GM12878 (cell line): ENCODE data around the gene OR5C1. TPM values are rescaled to one million over a fixed set of nuclear protein-coding genes. Genes with fewer than 3 reads are reported as not detected.
A peak's percentile ranks its signal among the peaks of the same experiment; 100 is the strongest.

ENCODE experiments used
- ATAC-seq: fragments of 200-7000 bp; cut with Tn5 transposase; 3 replicates; pipeline ENCODE4 v1.9.1; 2020; ENCODE audit warnings: mild to moderate bottlenecking, moderate library complexity
- BruUV-seq: library from RNA; stranded (reverse); fragments of 400-500 nt; replicated peaks from 2 replicates; lab custom pipeline; 2021; lab: Mats Ljungman, UMichigan
- CTCF ChIA-PET: fragments of 300-600 bp; sonication (Branson Sonifier 250); formaldehyde crosslinking; extraction: SDS; loops from one replicate; lab custom pipeline; 2021; ENCODE audit warnings: inconsistent platforms; lab: Yijun Ruan, JAX
- POLR2A ChIA-PET: fragments of 350-600 bp; formaldehyde crosslinking; extraction: SDS; loops from one replicate; lab custom pipeline; 2021; ENCODE audit warnings: inconsistent platforms; lab: Charles Lee
- RAD21 ChIA-PET: fragments of 300-600 bp; sonication (Branson Sonifier 250); formaldehyde crosslinking; loops from one replicate; lab custom pipeline; 2023; ENCODE audit warnings: antibody characterized with exemption; ENCODE audit not compliant: unreplicated experiment; lab: Charles Lee
- SMC1A ChIA-PET: fragments of 300-600 bp; sonication (Branson Sonifier 250); formaldehyde crosslinking; loops from one replicate; lab custom pipeline; 2023; ENCODE audit not compliant: unreplicated experiment, uncharacterized antibody; lab: Charles Lee
- DNase-seq: peaks from one replicate; pipeline ENCODE4 v3.0.0-alpha.2; 2011; ENCODE audit warnings: low read depth, low spot score
- FAIRE-seq: peaks from 3 replicates; lab custom pipeline; 2011; peaks lifted over from hg19 to GRCh38; lab: Jason Lieb, UNC
- H2AFZ ChIP-seq: 2 replicates; pipeline ENCODE4 v1.6.0; 2011; ENCODE audit warnings: low read depth, low read length, control low read depth; ENCODE audit not compliant: control insufficient read depth
- H3K27ac ChIP-seq: 2 replicates; pipeline ENCODE4 v1.5.1; 2011; ENCODE audit warnings: control low read depth; ENCODE audit not compliant: control insufficient read depth, insufficient read depth
- H3K27me3 ChIP-seq, 2 experiments: replicated peaks in 1 of 2; 2 replicates each; pipeline versions ENCODE4 v1.6.0 to v1.6.1; 2011; ENCODE audit warnings: low read length in 1 of 2; ENCODE audit not compliant: control insufficient read depth in 2 of 2, insufficient read depth in 2 of 2
- H3K36me3 ChIP-seq, 2 experiments: 2 replicates each; pipeline ENCODE4 v1.5.1; 2011; ENCODE audit warnings: low read length in 1 of 2; ENCODE audit not compliant: control insufficient read depth in 2 of 2, insufficient read depth in 2 of 2
- H3K4me1 ChIP-seq: 2 replicates; pipeline ENCODE4 v1.6.1; 2011; ENCODE audit warnings: mild to moderate bottlenecking, low read length, moderate library complexity, mixed read lengths; ENCODE audit not compliant: control insufficient read depth, insufficient read depth
- H3K4me2 ChIP-seq: 2 replicates; pipeline ENCODE4 v1.6.0; 2011; ENCODE audit warnings: control low read depth; ENCODE audit not compliant: control insufficient read depth, insufficient read depth
- H3K4me3 ChIP-seq: fragments of 200-600 bp; sonication (generic); 2 replicates; pipeline ENCODE4 v1.5.1; 2016
- H3K79me2 ChIP-seq: 2 replicates; pipeline ENCODE4 v1.6.0; 2011; ENCODE audit warnings: low read length; ENCODE audit not compliant: control insufficient read depth, insufficient read depth
- H3K9ac ChIP-seq: 2 replicates; pipeline ENCODE4 v1.8.0; 2011; ENCODE audit warnings: low read length, control low read depth, mixed read lengths; ENCODE audit not compliant: control insufficient read depth, insufficient read depth
- H3K9me3 ChIP-seq: replicated peaks from 3 replicates; pipeline ENCODE4 v1.5.1; 2011; ENCODE audit warnings: mild to moderate bottlenecking, low read length; ENCODE audit not compliant: control insufficient read depth, insufficient read depth
- H4K20me1 ChIP-seq: 2 replicates; pipeline ENCODE4 v1.6.0; 2011; ENCODE audit not compliant: control insufficient read depth, insufficient read depth
- ATF2 ChIP-seq: IDR thresholded peaks from 2 replicates; pipeline ENCODE4 v1.6.1; 2012; ENCODE audit warnings: low read length, inconsistent platforms
- E2F4 ChIP-seq: IDR thresholded peaks from 2 replicates; pipeline ENCODE4 v1.6.1; 2012; ENCODE audit warnings: low read depth, low read length, improper control_type of control experiment
- E2F8 ChIP-seq: fragments of 450-650 bp; IDR thresholded peaks from 2 replicates; pipeline ENCODE4 v1.6.1; 2018; ENCODE audit warnings: mild to moderate bottlenecking, low read depth, moderate library complexity; ENCODE audit not compliant: partially characterized antibody
- LARP7 ChIP-seq: fragments of 450-650 bp; IDR thresholded peaks from 2 replicates; pipeline ENCODE4 v1.6.1; 2017; ENCODE audit warnings: mild to moderate bottlenecking
- MYC ChIP-seq: IDR thresholded peaks from 2 replicates; pipeline ENCODE4 v1.6.1; 2011; ENCODE audit warnings: mild to moderate bottlenecking, low read length, moderate library complexity, inconsistent platforms; ENCODE audit not compliant: insufficient read depth, insufficient replicate concordance, insufficient read length, severe bottlenecking
- RB1 ChIP-seq: fragments of 450-650 bp; formaldehyde crosslinking; IDR thresholded peaks from 2 replicates; pipeline ENCODE4 v1.6.1; 2017; ENCODE audit warnings: mild to moderate bottlenecking, borderline replicate concordance
- WGBS: methylation state at CpG from one replicate; pipeline ENCODE4 v1.1.6; 2016; ENCODE audit warnings: low lambda C conversion rate; ENCODE audit not compliant: insufficient replicate concordance, insufficient coverage; ENCODE audit errors: missing lambda C conversion rate; 5-methylcytosine and 5-hydroxymethylcytosine counted together
- in situ Hi-C: fragments of 300-500 bp; cut with MboI; formaldehyde crosslinking; loops from 9 replicates; pipeline ENCODE4 v1.14.3; 2018; ENCODE audit warnings: mixed read lengths
- intact Hi-C: fragments of 100-400 bp; cut with micrococcal nuclease; formaldehyde crosslinking; loops from one replicate; pipeline ENCODE4 v1.14.2; 2022; ENCODE audit not compliant: unreplicated experiment
- polyA plus RNA-seq, 11 experiments: library from polyadenylated mRNA; depleted of rRNA in 4 of 11; unstranded in 6 of 11; stranded (reverse) in 5 of 11; fragments of >200 nt; fragmentation: Nextera tagmentation in 4 of 11; fragmentation: Illumina TruSeq in 1 of 11; extraction: Ambion mirVana in 4 of 11; extraction: Trizol in 1 of 11; gene quantifications; 1 replicate in 1 of 11; 2 replicates in 10 of 11; pipeline versions ENCODE4 v1.2.1 to v1.2.3, GENCODE V29; 2011 to 2016; ENCODE audit warnings: inconsistent platforms in 2 of 11, missing spikeins in 2 of 11, low read depth in 1 of 11
- total RNA-seq, 4 experiments: library from RNA; depleted of rRNA in 3 of 4; stranded (reverse); fragments of >200 nt in 3 of 4; fragmentation: Illumina TruSeq in 1 of 4; extraction: Trizol in 1 of 4; gene quantifications; 2 replicates each; pipeline versions ENCODE4 v1.2.1 to v1.2.3, GENCODE V29; 2013 to 2021
- TF ChIP-seq, protein P1 (sequence below): fragments of 450-650 bp; IDR thresholded peaks from 2 replicates; pipeline ENCODE4 v1.6.1; 2018; ENCODE audit warnings: borderline replicate concordance, mild to moderate bottlenecking; ENCODE audit not compliant: partially characterized antibody

Gene OR5C1
- total and polyA plus RNA-seq, 10 of the 15 experiments (the other 5 are each of a cell fraction or from before 2014, with no cell fraction given) = not detected

- H3K79me2 ChIP-seq = no peaks in the 10 kb centered on the region
- H3K9me3 ChIP-seq = no peaks in the 10 kb centered on the region
- RAD21 ChIA-PET = no interaction called here
Measured at GRCh38 chr9:122797316-122798063, 8.8 kb downstream of the OR5C1 start.

More at GRCh38 chr9:122797316-122798063, 8.8 kb downstream of the OR5C1 start:
- Histone ChIP-seq H3K4me2 (no peak overlapping the region), H3K36me3 (no peaks in the 10 kb centered on the region), H3K9ac (no peak overlapping the region), H2AFZ (no peak overlapping the region), H3K4me1 (no peaks in the 10 kb centered on the region; the same call in 1 of the 2 replicates), H3K27me3 (no peaks in the 10 kb centered on the region), H3K27ac (no peak overlapping the region), H3K4me3 (no peak overlapping the region), H4K20me1 (no peaks in the 10 kb centered on the region)
- TF ChIP-seq, protein P1, sequence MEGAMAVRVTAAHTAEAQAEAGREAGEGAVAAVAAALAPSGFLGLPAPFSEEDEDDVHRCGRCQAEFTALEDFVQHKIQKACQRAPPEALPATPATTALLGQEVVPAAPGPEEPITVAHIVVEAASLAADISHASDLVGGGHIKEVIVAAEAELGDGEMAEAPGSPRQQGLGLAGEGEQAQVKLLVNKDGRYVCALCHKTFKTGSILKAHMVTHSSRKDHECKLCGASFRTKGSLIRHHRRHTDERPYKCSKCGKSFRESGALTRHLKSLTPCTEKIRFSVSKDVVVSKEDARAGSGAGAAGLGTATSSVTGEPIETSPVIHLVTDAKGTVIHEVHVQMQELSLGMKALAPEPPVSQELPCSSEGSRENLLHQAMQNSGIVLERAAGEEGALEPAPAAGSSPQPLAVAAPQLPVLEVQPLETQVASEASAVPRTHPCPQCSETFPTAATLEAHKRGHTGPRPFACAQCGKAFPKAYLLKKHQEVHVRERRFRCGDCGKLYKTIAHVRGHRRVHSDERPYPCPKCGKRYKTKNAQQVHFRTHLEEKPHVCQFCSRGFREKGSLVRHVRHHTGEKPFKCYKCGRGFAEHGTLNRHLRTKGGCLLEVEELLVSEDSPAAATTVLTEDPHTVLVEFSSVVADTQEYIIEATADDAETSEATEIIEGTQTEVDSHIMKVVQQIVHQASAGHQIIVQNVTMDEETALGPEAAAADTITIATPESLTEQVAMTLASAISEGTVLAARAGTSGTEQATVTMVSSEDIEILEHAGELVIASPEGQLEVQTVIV = no peak
- TF ChIP-seq E2F8 = no peak
- TF ChIP-seq ATF2 = no peak
- no peak for TF ChIP-seq RB1
- no peak for TF ChIP-seq LARP7
- TF ChIP-seq MYC = no peak
- TF ChIP-seq E2F4 = no peak
- ChIA-PET POLR2A (no interaction called here), CTCF (no interaction called here), SMC1A (no interaction called here)
- ATAC-seq (peak; percentile 23; the same call in 2 of the 3 replicates), DNase-seq (no peak), FAIRE-seq (no peak)
- BruUV-seq = no TSS peak
- WGBS = 43% methylated on average over 6 of the region's 6 CpGs
- in situ Hi-C loops (no loop called here), intact Hi-C loops (no loop called here)
